Bronchial epithelial cell (primary cell): ENCODE measurements around the gene KRT32. TPM values are rescaled to one million over a fixed set of nuclear protein-coding genes. Genes with fewer than 3 reads are reported as not detected.

Experiments
- DNase-seq: peaks from one replicate; pipeline ENCODE4 v3.0.0-alpha.2; 2010; ENCODE audit warnings: low read depth
- FAIRE-seq: peaks from 2 replicates; lab custom pipeline; 2011; peaks lifted over from hg19 to GRCh38; lab: Jason Lieb, UNC
- H3K27me3 ChIP-seq: 2 replicates; pipeline ENCODE4 v1.5.1; 2011; ENCODE audit warnings: low read length; ENCODE audit not compliant: control insufficient read depth, insufficient read depth
- H3K36me3 ChIP-seq: 2 replicates; pipeline ENCODE4 v1.5.1; 2011; ENCODE audit warnings: low read length; ENCODE audit not compliant: control insufficient read depth, insufficient read depth
- H3K4me3 ChIP-seq: 2 replicates; pipeline ENCODE4 v1.5.1; 2011; ENCODE audit warnings: mild to moderate bottlenecking, low read depth, low read length, control low read depth
- CTCF ChIP-seq: IDR thresholded peaks from 2 replicates; pipeline ENCODE4 v1.5.1; 2011; ENCODE audit warnings: mild to moderate bottlenecking, moderate library complexity, low read length, control low read depth, inconsistent platforms; ENCODE audit not compliant: insufficient read depth, severe bottlenecking
- total RNA-seq: library from RNA; depleted of rRNA; stranded (reverse); fragments of >200 nt; gene quantifications from 2 replicates; pipeline ENCODE4 v1.2.1, GENCODE V29; 2014

KRT32 gene
- total RNA-seq, 1 donor from 2014 or later = not detected

- no peaks in the 10 kb centered on the region for H3K36me3 ChIP-seq
- TF ChIP-seq CTCF = no peak
- DNase-seq = no peak
- no peaks in the 10 kb centered on the region for H3K27me3 ChIP-seq
- no peak overlapping the region for H3K4me3 ChIP-seq
- FAIRE-seq = peak; percentile 40
These were observed 17.0 kb upstream of the KRT32 start for GRCh38 chr17:41483991-41484826.

- FAIRE-seq (no peak), DNase-seq (no peak)
- TF ChIP-seq CTCF = no peak
- Histone ChIP-seq H3K36me3 (no peaks in the 10 kb centered on the region), H3K4me3 (no peak overlapping the region), H3K27me3 (no peaks in the 10 kb centered on the region)
These were observed 16.3 kb upstream of the KRT32 start for GRCh38 chr17:41483531-41483930.

GRCh38 chr17:41481036-41481435 is 13.8 kb upstream of the KRT32 start, which contains the start of gene KRT35:
TSS of gene KRT35 (minus strand) at chr17:41481151. CDS start at chr17:41481097, 54 bp downstream.
- no peak for TF ChIP-seq CTCF
- no peaks in the 10 kb centered on the region for H3K36me3 ChIP-seq
- DNase-seq (no peak), FAIRE-seq (no peak)
- H3K4me3 ChIP-seq = no peak within 1 kb of the TSS
- no peaks in the 10 kb centered on the region for H3K27me3 ChIP-seq

- Histone ChIP-seq H3K4me3 (no peak overlapping the region), H3K27me3 (peaks cover 1% of the 10 kb centered on the region), H3K36me3 (no peaks in the 10 kb centered on the region)
- TF ChIP-seq CTCF = no peak
- no peak for DNase-seq
- no peak for FAIRE-seq
These were observed 13.4 kb upstream of the KRT32 start for GRCh38 chr17:41480581-41480980.

GRCh38 chr17:41480136-41480535 is 12.9 kb upstream of the KRT32 start:
- no peak for TF ChIP-seq CTCF
- DNase-seq = no peak

More at GRCh38 chr17:41480136-41480535, 12.9 kb upstream of the KRT32 start:
- H3K36me3 ChIP-seq = no peaks in the 10 kb centered on the region
- no peak overlapping the region for H3K4me3 ChIP-seq
- H3K27me3 ChIP-seq = peaks cover 1% of the 10 kb centered on the region
- no peak for FAIRE-seq
